ENCODE data around the gene SKA3. TPM values are rescaled to one million over a fixed set of nuclear protein-coding genes. Genes with fewer than 3 reads are reported as not detected.

Gene SKA3
- total RNA-seq, 1 experiment from 2014 or later = 42.1 TPM

DNA sequence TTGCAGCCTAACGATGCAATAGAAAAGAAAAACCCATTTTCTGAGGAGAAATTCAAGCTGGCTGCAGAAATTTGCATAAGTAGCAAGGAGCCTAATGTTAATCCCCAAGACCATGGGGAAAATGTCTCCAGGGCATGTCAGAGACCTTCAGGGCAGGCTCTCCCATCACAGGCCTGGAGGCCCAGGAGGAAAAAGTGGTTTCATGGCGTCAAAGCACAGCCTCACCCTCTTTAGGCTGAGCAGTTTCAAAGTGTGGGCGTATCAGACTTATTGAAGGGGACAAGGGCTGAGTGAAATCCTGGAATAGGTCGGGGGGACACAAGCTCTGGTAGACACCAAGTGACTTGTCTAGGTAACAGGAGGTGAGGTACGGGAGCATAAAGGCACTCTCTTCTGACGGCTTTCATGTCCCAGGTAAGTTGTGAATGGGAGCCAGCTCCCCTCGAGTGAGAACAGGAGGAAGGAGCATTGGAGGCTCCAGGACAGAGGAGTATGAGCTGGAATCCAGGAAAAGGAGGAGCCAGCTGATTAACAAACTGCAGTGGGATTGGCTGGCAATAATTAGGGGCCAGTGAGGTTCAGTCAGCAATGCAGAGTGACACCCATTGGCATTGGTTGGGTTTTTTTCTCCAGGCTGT, 35.9 kb upstream of the SKA3 start:
- Mint-ChIP-seq H3K9me3 (peaks cover 45% of the 10 kb centered on the region), H3K4me1 (no peaks in the 10 kb centered on the region), H3K4me3 (no peak overlapping the region), H3K27me3 (ENCODE audit: low read depth) (peaks cover 5% of the 10 kb centered on the region), H3K36me3 (peaks cover 21% of the 10 kb centered on the region), H3K27ac (no peak overlapping the region)
- TF ChIP-seq ZBTB21 (CRISPR knock-in tag; IDR thresholded peaks at IDR 0.05; ENCODE audit: borderline replicate concordance) (no peak), ESRRA (CRISPR knock-in tag; IDR thresholded peaks at IDR 0.05; ENCODE audit: borderline replicate concordance) (no peak), JAZF1 (CRISPR knock-in tag; IDR thresholded peaks at IDR 0.05) (no peak), CREM (CRISPR knock-in tag; IDR thresholded peaks at IDR 0.05) (no peak), PRRX2 (CRISPR knock-in tag; IDR thresholded peaks at IDR 0.05) (no peak), OVOL2 (CRISPR knock-in tag; IDR thresholded peaks at IDR 0.05; ENCODE audit: borderline replicate concordance) (no peak), IRF1 (CRISPR knock-in tag; IDR thresholded peaks at IDR 0.05) (no peak), ZMAT4 (CRISPR knock-in tag; IDR thresholded peaks at IDR 0.05) (no peak), ZNF512 (CRISPR knock-in tag; IDR thresholded peaks at IDR 0.05; ENCODE audit: borderline replicate concordance) (no peak), NFYB (CRISPR knock-in tag; conservative IDR thresholded peaks at IDR 0.05; ENCODE audit: low read depth) (no peak), NFATC4 (CRISPR knock-in tag; IDR thresholded peaks at IDR 0.05) (no peak), HMGA2 (CRISPR knock-in tag; IDR thresholded peaks at IDR 0.05) (no peak), FOXK1 (CRISPR knock-in tag; IDR thresholded peaks at IDR 0.05) (no peak), SP1 (CRISPR knock-in tag; conservative IDR thresholded peaks at IDR 0.05) (no peak)
- TF ChIP-seq, protein P1, sequence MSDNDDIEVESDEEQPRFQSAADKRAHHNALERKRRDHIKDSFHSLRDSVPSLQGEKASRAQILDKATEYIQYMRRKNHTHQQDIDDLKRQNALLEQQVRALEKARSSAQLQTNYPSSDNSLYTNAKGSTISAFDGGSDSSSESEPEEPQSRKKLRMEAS (CRISPR knock-in tag; IDR thresholded peaks at IDR 0.05) = no peak
- TF ChIP-seq, protein P2, sequence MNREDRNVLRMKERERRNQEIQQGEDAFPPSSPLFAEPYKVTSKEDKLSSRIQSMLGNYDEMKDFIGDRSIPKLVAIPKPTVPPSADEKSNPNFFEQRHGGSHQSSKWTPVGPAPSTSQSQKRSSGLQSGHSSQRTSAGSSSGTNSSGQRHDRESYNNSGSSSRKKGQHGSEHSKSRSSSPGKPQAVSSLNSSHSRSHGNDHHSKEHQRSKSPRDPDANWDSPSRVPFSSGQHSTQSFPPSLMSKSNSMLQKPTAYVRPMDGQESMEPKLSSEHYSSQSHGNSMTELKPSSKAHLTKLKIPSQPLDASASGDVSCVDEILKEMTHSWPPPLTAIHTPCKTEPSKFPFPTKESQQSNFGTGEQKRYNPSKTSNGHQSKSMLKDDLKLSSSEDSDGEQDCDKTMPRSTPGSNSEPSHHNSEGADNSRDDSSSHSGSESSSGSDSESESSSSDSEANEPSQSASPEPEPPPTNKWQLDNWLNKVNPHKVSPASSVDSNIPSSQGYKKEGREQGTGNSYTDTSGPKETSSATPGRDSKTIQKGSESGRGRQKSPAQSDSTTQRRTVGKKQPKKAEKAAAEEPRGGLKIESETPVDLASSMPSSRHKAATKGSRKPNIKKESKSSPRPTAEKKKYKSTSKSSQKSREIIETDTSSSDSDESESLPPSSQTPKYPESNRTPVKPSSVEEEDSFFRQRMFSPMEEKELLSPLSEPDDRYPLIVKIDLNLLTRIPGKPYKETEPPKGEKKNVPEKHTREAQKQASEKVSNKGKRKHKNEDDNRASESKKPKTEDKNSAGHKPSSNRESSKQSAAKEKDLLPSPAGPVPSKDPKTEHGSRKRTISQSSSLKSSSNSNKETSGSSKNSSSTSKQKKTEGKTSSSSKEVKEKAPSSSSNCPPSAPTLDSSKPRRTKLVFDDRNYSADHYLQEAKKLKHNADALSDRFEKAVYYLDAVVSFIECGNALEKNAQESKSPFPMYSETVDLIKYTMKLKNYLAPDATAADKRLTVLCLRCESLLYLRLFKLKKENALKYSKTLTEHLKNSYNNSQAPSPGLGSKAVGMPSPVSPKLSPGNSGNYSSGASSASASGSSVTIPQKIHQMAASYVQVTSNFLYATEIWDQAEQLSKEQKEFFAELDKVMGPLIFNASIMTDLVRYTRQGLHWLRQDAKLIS (CRISPR knock-in tag; IDR thresholded peaks at IDR 0.05; ENCODE audit: borderline replicate concordance) = no peak
- TF ChIP-seq, protein P3, sequence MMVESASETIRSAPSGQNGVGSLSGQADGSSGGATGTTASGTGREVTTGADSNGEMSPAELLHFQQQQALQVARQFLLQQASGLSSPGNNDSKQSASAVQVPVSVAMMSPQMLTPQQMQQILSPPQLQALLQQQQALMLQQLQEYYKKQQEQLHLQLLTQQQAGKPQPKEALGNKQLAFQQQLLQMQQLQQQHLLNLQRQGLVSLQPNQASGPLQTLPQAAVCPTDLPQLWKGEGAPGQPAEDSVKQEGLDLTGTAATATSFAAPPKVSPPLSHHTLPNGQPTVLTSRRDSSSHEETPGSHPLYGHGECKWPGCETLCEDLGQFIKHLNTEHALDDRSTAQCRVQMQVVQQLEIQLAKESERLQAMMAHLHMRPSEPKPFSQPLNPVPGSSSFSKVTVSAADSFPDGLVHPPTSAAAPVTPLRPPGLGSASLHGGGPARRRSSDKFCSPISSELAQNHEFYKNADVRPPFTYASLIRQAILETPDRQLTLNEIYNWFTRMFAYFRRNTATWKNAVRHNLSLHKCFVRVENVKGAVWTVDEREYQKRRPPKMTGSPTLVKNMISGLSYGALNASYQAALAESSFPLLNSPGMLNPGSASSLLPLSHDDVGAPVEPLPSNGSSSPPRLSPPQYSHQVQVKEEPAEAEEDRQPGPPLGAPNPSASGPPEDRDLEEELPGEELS (CRISPR knock-in tag; IDR thresholded peaks at IDR 0.05) = no peak
- ATAC-seq (no peak), DNase-seq (ENCODE audit: low spot score) (no peak)
- POLR2A ChIA-PET = no interaction called here
- CTCF ChIA-PET = no interaction called here

Data from WTC11 (cell line).